Cardiac muscle cell (in vitro differentiated cells and primary cell): ENCODE measurements around the gene AKAP9. TPM values are rescaled to one million over a fixed set of nuclear protein-coding genes. Genes with fewer than 3 reads are reported as not detected.
A peak's percentile ranks its signal among the peaks of the same experiment; 100 is the strongest.
"Not testable (repeated sequence)": the region's sequence is repeated elsewhere in the genome, so short reads cannot be mapped to it uniquely, and the experiment has no call there.

Source experiments
- DNase-seq, 2 donors: peaks; one replicate each; pipeline versions ENCODE4 v3.0.0 to v3.0.0-alpha.2; 2010 to 2017; ENCODE audit warnings: low read depth in 1 of 2, low spot score in 1 of 2
- H3K27ac ChIP-seq: fragments of 200-600 bp; sonication (generic); 2 replicates; pipeline ENCODE4 v1.5.1; 2016
- H3K27me3 ChIP-seq: fragments of 200-600 bp; sonication (generic); 2 replicates; pipeline ENCODE4 v1.6.0; 2016; ENCODE audit warnings: control low read depth
- H3K36me3 ChIP-seq: fragments of 200-600 bp; sonication (generic); 2 replicates; pipeline ENCODE4 v1.5.1; 2016; ENCODE audit warnings: control low read depth
- H3K4me1 ChIP-seq: fragments of 200-600 bp; sonication (generic); 2 replicates; pipeline ENCODE4 v1.8.1; 2017; ENCODE audit warnings: low read depth, mild to moderate bottlenecking, mixed run types
- H3K4me3 ChIP-seq: fragments of 200-600 bp; sonication (generic); 2 replicates; pipeline ENCODE4 v1.5.1; 2016; ENCODE audit warnings: mild to moderate bottlenecking
- H3K9me3 ChIP-seq: fragments of 200-600 bp; sonication (generic); 2 replicates; pipeline ENCODE4 v1.5.1; 2017; ENCODE audit warnings: low read depth, mild to moderate bottlenecking, control low read depth
- polyA plus RNA-seq: library from polyadenylated mRNA; unstranded; fragments of >200 nt; fragmentation: Nextera tagmentation; extraction: Ambion mirVana; gene quantifications from 2 replicates; pipeline ENCODE4 v1.2.1, GENCODE V29; 2016
- total RNA-seq: library from RNA; depleted of rRNA; stranded (reverse); fragments of >200 nt; gene quantifications from 2 replicates; pipeline ENCODE4 v1.2.3, GENCODE V29; 2016
- TF ChIP-seq, protein P1 (sequence below): IDR thresholded peaks from 2 replicates; pipeline ENCODE4 v1.5.1; 2012; ENCODE audit warnings: low read depth, mild to moderate bottlenecking, low read length

The AKAP9 gene
- total RNA-seq, result 19.1 and 41.4 TPM in 2 replicates
- 57.1 and 77.0 TPM in 2 replicates for polyA plus RNA-seq

DNA sequence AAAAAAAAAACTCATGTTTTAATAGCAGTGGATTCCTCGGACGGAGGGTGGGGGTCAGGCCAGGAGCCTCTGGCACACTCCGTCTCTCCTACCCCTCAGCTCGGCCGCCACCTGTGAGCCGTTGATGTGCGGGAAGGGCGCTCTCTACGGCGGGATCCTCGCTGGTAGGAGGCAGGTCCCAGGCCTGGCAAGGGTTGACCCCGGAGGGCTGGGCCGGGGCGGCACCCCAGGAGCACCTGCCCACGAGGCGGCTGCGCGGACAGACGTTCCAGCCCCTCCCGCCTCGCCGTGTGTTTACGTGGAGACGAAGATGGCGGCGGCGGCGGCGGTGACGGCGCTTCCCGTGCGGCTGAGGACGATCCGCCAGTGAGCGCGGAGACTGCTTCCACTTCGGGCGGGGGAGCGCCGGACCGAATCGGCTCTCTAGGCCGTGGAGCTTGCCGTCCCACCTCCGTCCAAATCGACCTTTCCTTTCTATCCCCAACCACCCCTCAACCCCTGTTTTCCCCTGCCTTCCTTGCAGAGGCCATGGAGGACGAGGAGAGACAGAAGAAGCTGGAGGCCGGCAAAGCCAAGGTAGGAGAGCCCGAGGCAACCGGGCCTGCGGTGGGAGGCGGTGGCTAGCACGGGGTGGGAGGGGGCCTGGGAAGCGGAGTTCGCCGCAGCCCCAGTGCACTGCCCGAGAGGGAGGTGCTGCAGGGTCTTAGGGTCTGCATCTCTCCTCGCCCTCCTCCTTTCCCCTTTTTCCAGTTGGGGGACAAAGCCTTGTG is at the start of gene AKAP9:
Gene AKAP9, plus strand, starts transcription at position 291 of the 770 bp plus-strand sequence. Its CDS starts 238 bp downstream, at position 529.
- Histone ChIP-seq H3K4me3 (peak within 1 kb of the TSS; percentile 56), H3K27ac (peak within 1 kb of the TSS; percentile 94), H3K27me3 (no peaks in the 10 kb centered on the region), H3K9me3 (no peaks in the 10 kb centered on the region), H3K4me1 (peaks cover 11% of the 10 kb centered on the region), H3K36me3 (no peaks in the 10 kb centered on the region)
- TF ChIP-seq, protein P1, sequence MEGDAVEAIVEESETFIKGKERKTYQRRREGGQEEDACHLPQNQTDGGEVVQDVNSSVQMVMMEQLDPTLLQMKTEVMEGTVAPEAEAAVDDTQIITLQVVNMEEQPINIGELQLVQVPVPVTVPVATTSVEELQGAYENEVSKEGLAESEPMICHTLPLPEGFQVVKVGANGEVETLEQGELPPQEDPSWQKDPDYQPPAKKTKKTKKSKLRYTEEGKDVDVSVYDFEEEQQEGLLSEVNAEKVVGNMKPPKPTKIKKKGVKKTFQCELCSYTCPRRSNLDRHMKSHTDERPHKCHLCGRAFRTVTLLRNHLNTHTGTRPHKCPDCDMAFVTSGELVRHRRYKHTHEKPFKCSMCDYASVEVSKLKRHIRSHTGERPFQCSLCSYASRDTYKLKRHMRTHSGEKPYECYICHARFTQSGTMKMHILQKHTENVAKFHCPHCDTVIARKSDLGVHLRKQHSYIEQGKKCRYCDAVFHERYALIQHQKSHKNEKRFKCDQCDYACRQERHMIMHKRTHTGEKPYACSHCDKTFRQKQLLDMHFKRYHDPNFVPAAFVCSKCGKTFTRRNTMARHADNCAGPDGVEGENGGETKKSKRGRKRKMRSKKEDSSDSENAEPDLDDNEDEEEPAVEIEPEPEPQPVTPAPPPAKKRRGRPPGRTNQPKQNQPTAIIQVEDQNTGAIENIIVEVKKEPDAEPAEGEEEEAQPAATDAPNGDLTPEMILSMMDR, result no peak
- DNase-seq, result peak; percentile 83 to 94

DNA sequence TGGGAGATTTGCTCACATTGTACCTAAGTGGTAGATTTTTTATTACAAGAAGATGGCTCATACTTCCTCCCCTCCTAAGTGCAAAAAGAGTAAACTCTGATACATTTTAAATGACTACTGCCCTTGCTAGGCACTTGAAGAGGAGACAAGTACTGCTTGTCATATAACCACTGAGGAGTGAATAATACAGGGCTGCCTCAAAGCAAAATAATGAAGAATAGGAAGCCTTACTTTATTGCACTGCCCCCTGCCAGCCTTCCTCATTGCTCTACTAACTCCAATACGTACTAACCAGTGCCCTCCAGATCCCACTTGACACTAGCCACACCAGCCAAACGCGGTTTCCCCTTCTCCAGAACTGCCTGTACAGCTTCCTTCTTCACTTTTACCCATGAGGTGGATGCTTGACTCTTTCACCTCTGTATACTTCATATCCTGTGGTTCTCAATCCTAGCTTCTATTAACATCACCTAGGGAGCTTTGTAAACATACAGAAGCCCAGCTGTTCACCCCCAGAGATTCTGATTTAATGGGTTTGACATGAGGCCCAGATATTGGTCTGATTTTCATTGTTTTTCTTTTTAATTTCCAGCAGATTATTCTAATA is 48.5 kb upstream of the AKAP9 start:
- H3K4me3 ChIP-seq, result no peak overlapping the region
- TF ChIP-seq, protein P1, result no peak
- no peak for DNase-seq

DNA sequence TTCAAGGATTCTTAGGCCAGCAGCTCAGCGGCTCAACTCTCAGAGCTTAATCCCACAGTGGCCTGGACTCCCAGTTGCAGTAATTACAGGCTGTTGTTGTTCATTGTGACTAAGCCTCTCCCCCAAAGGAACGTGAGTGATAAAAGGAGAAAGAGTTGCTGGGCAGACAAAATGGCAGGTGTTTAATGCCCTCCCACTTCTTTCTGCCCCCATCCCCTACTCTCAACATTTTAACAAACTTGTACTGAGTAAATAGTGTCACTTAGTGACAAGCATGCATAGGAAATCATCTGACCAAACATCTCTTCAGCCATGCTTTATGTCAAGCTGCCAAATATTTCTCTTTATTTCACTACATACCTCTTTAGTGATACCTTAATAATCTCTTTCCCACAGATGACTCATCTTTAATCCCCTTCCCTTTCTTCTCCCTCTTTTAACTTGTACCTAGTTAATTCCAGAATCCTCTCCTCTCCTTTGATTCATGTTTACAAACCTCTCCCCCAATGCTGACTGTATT is 47.8 kb upstream of the AKAP9 start:
- peak in 1 of 2 donors; percentile 38 for DNase-seq

More for the DNA sequence above, 48.5 kb upstream of the AKAP9 start:
- Histone ChIP-seq H3K9me3 (no peaks in the 10 kb centered on the region), H3K36me3 (no peaks in the 10 kb centered on the region), H3K27ac (no peak overlapping the region), H3K27me3 (no peaks in the 10 kb centered on the region), H3K4me1 (peaks cover 12% of the 10 kb centered on the region)

DNA sequence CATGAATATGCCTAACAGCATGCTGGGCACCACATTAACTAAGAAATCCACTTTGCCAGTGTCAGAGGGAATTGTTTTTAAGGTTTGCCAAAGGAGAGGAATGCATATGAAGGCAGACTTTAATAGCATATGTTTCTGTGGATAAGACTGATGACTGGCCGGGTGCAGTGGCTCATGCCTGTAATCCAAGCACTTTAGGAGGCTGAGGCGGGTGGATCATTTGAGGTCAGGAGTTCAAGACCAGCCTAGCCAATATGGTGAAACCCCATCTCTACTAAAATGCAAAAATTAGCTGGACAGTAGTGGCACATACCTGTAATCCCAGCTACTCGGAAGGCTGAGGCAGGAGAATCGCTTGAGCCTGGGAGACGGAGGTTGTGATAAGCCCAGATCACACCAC is 47.0 kb upstream of the AKAP9 start:
- H3K9me3 ChIP-seq, H3K27me3 ChIP-seq, H3K36me3 ChIP-seq, DNase-seq, H3K4me3 ChIP-seq, H3K27ac ChIP-seq: not testable (repeated sequence)
- H3K4me1 ChIP-seq, result peaks cover 12% of the 10 kb centered on the region

More for the DNA sequence above, 47.8 kb upstream of the AKAP9 start:
- H3K9me3 ChIP-seq, result no peaks in the 10 kb centered on the region
- no peak overlapping the region for H3K27ac ChIP-seq
- no peaks in the 10 kb centered on the region for H3K27me3 ChIP-seq
- no peaks in the 10 kb centered on the region for H3K36me3 ChIP-seq
- no peak overlapping the region for H3K4me3 ChIP-seq
- TF ChIP-seq, protein P1, result no peak
- H3K4me1 ChIP-seq, result peaks cover 12% of the 10 kb centered on the region

DNA sequence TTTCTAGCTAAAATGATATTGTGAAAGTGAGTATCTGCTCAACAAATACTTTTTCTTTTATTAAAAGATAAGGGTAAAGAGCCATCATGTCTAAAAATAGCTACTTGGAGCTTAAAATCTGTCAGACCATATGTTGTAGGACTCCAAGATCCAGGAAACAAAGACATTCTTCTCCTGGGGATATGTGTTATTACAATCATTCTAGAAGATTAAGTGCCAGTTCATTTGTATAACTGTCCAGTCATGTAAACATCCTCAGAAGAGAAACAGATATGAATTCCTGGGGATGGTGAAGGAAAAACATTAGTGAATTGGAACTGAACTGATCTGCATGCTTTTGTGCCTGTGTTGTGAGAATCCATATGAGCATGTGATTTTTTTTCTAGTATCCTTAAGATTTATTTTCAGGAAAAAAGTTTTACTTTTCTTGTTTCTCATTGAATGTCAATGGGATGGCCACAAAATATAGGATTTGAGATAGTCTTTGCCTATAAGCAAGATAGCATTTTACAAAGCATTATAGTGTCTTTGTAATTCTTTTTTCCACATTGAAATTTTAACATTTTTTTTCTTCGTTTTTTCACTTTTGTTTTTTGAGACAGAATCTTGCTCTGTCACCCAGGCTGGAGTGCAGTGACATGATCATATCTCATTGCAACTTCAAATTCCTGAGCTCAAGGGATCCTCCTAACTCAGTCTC is 45.7 kb upstream of the AKAP9 start:
- H3K4me1 ChIP-seq, result peaks cover 12% of the 10 kb centered on the region
- DNase-seq, result peak; percentile 5 to 21
- TF ChIP-seq, protein P1, result no peak

More for the DNA sequence above, 45.7 kb upstream of the AKAP9 start:
- Histone ChIP-seq H3K36me3 (no peaks in the 10 kb centered on the region), H3K4me3 (no peak overlapping the region), H3K27ac (no peak overlapping the region), H3K27me3 (no peaks in the 10 kb centered on the region), H3K9me3 (no peaks in the 10 kb centered on the region)
